Astrocyte of the spinal cord (primary cell): ENCODE measurements around the gene KIAA0753.

Source experiments
- DNase-seq: peaks from one replicate; pipeline ENCODE4 v3.0.0; 2011; ENCODE audit warnings: low read depth, low spot score
- H3K4me3 ChIP-seq: 2 replicates; pipeline ENCODE4 v1.5.1; 2011; ENCODE audit warnings: low read depth, mild to moderate bottlenecking, low read length, moderate library complexity
- CTCF ChIP-seq: IDR thresholded peaks from 2 replicates; pipeline ENCODE4 v1.5.1; 2012; ENCODE audit warnings: low read depth, mild to moderate bottlenecking, low read length, inconsistent platforms
- in situ Hi-C: cut with HindIII; loops from 2 replicates; pipeline ENCODE4 v1.10.0; 2017; ENCODE audit warnings: low sequenced_read_pairs

The KIAA0753 gene

DNA sequence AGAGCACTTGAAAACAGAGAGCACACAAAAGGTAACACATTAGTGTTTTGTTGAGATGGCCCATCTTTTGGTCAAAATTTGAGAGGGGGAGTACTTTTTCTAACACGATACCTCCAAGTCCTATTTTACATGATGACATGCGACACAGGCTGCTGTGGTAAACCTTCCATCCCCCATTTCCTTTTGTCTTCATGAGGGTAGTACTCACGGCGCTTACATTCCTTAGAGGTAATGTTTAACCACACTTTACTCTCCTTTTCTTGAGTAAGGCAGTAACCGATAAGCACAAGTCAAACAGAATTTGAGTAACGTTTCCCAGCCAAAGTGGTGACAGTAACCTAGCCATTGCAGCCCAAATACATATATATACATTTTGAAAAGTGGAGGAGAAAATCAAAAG lies 48.3 kb downstream of the KIAA0753 start:
- DNase-seq, result peak; percentile 41
- TF ChIP-seq CTCF, result no peak
- in situ Hi-C loops, result no loop called here
- no peak overlapping the region for H3K4me3 ChIP-seq

DNA sequence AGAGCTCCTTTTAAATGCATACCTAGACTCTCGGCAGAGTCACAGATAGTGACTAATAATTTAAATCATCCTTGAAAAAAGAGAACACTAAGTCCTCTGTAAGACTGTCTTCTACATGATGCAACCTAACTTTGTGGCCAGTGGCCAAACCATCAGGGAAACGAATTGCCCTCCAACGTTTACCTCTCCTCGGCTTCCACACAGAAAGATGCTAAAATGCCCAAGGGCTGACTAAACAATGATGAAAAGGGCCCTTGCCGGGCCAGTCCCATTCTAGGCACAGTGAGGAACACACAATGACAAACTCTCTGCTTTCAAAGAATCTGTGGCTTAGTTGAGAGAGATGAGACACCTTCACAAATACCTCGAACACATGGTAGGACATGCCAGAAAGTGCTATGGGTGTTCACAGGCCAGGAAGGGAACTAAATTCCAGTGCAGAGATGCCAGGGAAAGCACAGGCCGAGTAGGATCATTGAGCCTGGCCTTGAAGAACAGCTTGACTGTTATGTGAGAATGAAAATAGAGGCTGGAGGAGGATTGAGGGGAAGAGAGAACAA lies 48.8 kb downstream of the KIAA0753 start:
- no peak for TF ChIP-seq CTCF
- peak; percentile 85 for DNase-seq
- in situ Hi-C loops, result no loop called here
- no peak overlapping the region for H3K4me3 ChIP-seq

- H3K4me3 ChIP-seq, result no peak overlapping the region
- no peak for TF ChIP-seq CTCF
- in situ Hi-C loops, result no loop called here
- no peak for DNase-seq
Measured at GRCh38 chr17:6589266-6589946, 51.1 kb downstream of the KIAA0753 start.

- H3K4me3 ChIP-seq, result no peak overlapping the region
- no peak for DNase-seq
- in situ Hi-C loops, result no loop called here
- no peak for TF ChIP-seq CTCF
Measured at GRCh38 chr17:6588165-6588564, 52.3 kb downstream of the KIAA0753 start.

- TF ChIP-seq CTCF, result no peak
- DNase-seq, result no peak
- in situ Hi-C loops, result no loop called here
- no peak overlapping the region for H3K4me3 ChIP-seq
Measured at GRCh38 chr17:6587310-6587709, 53.2 kb downstream of the KIAA0753 start.

DNA sequence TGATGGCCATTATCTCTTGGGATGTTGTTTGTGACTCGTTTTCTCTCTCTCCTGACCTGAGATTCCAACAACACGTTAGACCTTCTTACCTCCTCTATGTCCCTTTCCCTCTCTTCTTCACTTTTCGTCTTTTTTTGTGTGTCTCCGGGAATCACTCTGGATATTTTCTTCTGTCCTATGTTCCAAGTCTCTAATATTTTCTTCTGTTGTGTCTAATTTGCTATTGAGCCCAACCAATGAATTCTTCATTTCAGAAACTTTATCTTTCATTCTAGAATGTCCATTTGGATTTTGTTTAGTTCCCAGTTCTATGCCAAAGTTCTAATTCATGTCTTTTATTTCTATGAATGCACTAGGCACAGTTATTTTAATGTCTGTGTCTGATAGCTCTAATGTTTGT lies 57.1 kb downstream of the KIAA0753 start:
- no peak overlapping the region for H3K4me3 ChIP-seq
- in situ Hi-C loops, result no loop called here
- no peak for DNase-seq
- no peak for TF ChIP-seq CTCF

DNA sequence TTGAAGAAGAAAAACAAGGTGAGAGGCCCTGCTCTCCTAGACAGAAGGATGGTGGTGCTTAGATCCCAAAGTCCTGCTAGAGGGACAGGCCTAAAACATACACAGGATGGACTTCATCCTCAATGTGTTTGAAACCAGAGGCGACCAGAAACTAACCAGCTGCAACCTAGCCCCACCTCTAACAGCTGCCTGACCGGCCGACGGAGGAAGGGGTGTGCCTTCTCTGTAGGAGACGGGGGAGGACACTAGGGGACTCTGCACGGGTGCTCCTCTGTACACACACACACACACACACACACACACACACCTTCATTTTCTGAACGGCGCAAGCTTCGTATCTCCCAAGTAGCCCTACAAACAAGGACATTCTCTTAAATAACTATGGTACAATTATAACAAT lies 59.9 kb downstream of the KIAA0753 start:
- no peak for DNase-seq
- no peak overlapping the region for H3K4me3 ChIP-seq
- in situ Hi-C loops, result no loop called here
- TF ChIP-seq CTCF, result no peak
